Activated T-cell treated with anti-CD3 and anti-CD28 coated beads, Interleukin-2, amount 50 U/mL, for 1 hour (primary cell): ENCODE results near the gene LRCH1.
A peak's percentile ranks its signal among the peaks of the same experiment; 100 is the strongest.

Source experiments
- DNase-seq: peaks from one replicate; pipeline ENCODE4 v3.0.0-alpha.2; 2020

The LRCH1 gene

DNA sequence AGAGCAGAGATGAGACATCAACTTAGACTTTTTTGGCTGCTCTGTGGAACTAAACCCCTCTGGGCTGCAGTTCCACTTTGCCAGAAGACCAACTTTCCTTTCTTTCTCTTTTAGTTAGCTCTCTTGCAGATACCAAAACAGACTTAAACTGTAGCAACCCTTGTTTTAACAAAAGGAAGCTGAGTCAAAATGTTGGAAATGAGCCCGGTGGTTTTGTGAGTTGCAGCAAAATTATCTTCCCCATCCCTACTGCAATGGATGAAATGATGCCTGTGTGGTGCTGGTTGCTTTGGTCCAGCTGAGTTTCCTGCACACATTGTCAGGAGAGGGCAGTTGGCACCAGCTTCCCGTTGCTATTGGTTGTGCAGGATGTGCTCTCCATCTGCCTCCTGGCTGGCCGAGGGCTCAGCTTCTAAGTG, 115.3 kb downstream of the LRCH1 start:
- no peak for DNase-seq

DNA sequence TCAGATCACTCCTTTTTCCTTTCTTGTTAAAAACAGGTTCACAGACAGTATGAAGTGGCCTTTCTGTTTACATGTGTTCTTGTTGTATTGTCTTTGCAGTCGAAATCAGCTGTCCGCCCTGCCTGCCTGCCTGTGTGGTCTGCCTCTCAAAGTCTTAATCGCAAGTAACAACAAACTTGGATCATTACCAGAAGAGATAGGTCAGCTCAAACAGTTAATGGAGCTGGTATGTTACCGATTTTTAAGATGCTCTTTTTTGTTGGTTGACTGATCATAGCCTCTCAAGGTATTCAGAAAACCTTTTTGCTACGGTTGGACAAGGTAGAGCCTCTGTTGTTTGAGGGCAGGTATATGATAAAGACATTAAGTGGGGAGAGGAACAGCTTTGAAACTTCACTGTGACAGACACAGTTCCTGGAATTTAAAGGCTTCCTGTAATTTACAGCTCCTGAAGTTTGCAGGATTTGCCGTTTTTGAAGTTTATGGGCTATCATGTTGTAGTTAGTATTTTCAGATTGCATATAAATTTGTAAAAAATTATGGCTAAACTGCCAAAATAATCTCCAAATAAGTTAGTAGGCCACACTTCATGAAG, 116.1 kb downstream of the LRCH1 start:
- no peak for DNase-seq

DNA sequence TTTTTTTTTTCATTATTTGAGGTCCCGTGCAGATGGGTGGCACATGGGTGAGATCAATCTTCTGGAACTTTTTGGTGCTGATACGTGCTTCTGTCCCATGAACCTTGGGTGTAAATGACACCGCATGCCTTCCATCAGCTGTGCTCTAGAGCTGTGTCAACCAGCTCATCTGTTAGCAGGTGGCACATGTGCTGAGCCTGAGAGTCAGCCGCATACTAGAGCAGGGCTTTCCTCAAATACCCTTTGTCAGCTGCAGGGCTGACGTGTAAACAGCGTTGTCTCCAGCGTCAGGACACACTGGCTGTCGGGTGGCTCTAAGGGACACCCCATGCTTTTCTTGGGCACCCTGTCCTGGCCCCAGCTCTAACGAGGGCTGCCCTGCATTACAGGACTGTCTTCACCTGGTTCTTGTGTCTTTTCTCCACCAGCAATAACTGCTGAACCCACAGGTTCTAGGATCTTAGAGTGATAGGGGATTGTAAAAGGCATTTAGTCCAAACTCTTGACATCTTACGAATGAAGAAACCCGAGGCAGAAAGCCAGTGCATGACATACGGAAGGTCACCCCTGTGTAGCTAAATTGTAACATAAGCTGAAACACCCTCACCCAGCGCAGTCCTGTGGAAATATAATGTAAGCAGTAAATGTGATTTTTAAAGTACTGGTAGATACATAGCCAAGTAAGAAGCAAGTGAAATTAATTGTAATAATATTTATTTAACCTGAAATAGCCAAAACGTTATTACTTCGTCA, 119.5 kb downstream of the LRCH1 start:
- DNase-seq = no peak

- no peak for DNase-seq
Measured at GRCh38 chr13:46675016-46675415, 122.0 kb downstream of the LRCH1 start.

GRCh38 chr13:46676378-46676725, 123.4 kb downstream of the LRCH1 start:
- no peak for DNase-seq

DNA sequence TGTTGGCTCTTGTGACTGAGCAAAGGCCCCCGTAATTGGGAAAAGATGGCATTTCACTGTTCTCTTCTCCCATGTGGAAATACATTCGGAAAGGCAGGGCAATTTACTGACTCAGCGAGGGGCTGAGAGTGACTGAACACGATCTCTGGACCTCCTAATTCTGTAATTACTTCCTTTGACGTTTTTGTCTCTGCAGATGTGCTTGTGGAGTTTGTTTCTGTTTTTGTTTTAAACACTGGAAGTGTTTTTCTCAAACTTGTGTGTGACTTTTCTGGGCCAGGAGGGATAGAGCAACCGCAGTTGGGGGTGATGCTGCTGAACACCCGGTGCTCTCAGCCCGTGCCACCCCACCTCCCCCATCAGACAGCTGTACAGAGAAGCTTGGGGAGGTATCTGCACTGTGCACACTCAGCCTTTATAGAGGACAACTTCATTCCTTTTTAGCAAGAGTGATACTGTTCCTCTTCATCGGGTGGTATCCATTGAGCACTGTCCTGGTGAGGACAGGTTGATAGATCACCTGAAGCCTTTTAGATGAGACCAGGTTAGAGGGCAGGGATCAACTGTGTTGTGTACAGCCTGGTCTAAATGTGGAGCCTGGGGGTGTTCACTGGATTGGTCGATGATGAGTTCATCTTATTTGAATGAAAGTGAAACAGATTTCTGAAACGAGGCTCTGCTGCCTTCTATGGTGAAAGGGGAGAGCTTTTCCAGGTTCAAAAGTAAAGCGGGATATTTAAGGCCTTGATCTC, 126.6 kb downstream of the LRCH1 start:
- DNase-seq = peak; percentile 25

- no peak for DNase-seq
Measured at GRCh38 chr13:46682015-46682414, 129.0 kb downstream of the LRCH1 start.

DNA sequence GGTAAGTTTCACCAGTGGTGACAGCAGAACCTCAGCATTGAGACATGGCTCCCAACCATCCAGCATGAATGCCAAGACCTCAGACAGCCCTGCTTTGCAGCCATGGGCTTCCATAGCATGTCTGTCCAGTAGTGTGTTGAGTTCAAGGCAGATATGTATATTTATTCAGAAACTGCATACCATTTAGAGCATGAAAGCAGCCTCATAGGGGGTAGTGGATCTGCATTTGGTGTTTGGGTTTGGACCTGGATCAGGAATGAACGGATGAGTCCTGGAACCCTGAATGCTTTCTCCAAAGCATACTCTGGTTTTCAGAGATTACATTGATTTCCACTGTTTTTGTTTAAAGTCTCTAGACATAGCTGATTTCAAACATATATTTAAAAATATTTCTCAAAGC, 129.7 kb downstream of the LRCH1 start:
- no peak for DNase-seq

DNA sequence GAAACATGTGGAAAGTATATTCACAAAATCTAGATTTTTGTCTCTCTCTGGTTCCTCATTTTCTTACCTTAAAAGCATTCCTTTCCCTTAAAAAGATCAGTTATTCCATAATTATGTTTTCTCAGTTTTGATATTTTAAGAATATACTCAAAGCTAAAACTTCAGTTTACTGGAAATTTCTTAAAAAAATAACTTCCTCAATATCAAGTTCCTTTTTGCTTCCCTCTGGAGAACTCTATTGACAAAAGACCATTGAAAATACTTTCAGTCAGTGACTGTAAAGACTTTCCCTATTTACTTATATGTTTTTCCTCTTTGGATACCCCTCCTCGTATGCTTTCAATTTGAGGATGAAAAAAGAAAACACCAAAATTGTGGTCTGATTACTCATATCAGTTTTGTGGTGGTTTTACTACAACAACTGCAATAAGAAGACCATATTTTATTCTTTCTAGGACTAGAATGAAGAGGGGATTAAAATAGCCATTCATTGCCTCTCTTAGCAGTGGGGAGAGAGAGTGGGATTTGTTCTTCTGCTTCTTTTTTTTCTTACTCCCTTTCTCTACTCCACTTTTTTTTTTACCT, 130.8 kb downstream of the LRCH1 start:
- DNase-seq = no peak

- DNase-seq = no peak
Measured at GRCh38 chr13:46684287-46685001, 131.5 kb downstream of the LRCH1 start.

DNA sequence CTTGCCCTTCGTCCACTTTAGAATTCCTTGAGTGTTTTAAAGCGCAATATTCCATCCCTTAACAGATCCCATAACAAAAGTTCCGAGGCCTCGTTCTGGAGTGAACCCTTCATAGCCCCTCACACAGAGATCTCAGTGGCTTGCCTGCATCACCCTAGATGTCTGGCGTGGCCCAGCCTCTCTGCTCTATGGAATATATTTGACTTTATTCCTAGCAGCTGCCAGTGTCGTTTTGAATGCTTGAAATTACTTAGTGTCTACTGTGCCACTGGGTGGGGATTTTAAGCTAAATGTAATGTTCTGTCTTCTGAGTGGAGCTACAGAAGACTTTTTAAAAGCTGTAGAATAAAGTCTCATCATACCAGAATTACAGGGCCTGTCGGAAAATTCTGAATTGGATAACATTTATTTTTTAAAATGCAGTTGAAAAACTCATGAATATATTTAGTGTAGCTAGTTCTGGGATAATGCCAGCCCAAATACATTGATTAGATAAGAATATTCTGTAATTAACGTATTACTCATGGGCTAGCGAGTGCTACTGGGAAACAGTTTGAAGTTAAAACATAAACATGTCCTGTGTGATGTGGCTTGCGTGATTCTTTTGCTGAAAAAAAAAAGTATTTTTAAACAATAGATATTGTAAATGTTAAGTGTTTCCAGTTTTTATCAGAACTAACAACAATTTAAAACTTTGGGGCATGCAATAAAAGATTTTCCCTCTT, 132.2 kb downstream of the LRCH1 start:
- no peak for DNase-seq

DNA sequence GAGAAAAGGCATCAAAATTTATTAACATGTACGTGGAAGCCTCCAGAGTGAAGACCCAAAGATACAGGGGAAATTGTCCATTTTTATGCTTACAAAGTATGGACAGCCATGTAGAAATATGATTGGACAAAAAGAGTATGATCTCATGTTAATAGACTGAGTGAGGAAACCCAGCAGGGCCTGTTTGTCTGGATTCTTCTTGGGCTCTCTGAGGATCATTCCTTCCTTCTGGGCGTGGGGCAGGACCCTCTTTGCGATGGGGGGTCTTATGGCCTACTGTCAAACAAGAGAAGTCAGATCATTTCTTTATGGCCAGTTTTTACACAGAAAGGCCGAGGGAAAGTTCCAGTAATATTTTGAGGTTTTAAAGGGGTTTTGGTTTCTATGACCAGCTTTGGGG, 133.2 kb downstream of the LRCH1 start:
- no peak for DNase-seq

DNA sequence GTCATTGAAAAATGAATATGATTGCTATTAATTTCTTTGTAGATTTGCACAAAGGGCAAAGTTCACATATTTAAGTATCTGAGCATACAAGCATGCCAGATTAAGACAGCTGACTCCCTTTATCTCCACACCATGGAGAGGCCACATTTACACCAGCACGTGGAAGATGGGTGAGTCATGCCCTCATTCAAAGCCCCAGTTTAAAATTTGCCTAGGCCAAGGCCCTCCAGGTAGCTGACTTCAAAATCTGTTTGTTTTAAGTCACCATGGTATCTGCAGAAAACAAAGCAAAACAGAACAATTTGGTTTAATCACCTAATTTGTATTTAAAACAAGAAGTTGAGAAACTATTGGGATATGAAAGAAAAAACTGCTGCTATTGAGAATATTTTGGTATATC, 134.8 kb downstream of the LRCH1 start:
- DNase-seq = no peak

GRCh38 chr13:46688306-46688705, 135.3 kb downstream of the LRCH1 start:
- DNase-seq = no peak

DNA sequence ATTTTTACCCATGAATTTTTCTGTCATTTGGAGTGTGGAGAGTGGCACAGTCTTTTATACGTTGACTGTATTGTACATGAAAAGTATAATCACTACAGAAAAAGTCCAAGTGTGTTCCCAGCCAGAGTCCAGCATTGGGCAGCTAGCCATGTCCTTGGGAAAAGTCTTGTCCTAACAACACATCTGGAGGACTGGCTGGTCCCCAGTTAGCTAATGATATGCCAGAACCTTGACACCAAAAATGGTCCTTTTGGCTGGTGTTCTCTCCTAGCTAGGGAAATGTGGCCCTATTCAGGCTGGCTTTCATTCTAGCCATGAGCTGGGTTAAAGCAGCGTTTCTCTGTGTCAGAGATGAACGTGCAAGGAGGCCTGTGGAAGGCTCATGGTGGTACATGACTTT, 145.0 kb downstream of the LRCH1 start:
- DNase-seq = no peak

DNA sequence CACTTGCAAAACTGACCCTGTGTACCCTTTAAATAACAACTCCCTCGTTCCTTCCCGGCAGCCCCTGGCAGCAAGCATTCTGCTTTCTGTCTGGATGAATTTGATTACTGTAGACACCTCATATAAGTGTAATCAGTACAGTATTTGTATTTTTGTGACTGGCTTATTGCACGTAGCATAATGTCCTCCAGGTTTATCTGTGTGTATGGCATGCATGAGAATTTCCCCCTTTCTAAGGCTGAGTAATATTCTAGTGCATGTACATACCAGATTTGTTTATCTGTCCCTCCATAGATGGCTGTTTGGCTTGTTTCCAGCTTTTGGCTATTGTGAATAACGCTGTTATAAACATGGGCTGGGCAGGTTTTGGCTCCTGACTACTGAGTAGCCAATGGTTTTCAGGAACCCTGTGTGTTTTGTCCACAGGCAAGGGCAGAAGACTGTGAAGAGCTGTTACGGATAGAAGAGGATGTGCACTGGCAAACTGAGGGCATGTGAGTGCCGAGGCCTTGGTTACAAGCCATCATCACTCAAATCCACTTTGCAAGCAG, 146.0 kb downstream of the LRCH1 start:
- DNase-seq = no peak

- no peak for DNase-seq
Measured at GRCh38 chr13:46712524-46712923, 159.6 kb downstream of the LRCH1 start.

DNA sequence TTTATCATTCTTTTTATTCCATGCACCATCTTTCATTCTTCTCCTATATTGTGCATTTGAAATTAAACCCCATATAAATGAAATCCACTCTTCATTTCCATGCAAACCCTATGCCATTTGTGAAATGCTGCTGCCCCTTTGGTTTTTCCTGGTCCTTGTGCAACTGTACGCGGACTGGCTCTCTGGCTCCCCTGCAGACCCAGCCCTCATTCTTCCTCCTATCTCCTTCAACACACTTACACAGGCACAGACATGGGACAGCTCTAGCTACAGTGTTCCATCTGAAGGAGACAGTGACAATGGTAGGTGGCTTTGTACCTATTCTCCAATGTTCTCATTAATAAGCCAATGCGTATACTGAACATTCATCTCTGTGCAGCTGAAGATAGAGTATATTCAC, 162.4 kb downstream of the LRCH1 start:
- DNase-seq = no peak

DNA sequence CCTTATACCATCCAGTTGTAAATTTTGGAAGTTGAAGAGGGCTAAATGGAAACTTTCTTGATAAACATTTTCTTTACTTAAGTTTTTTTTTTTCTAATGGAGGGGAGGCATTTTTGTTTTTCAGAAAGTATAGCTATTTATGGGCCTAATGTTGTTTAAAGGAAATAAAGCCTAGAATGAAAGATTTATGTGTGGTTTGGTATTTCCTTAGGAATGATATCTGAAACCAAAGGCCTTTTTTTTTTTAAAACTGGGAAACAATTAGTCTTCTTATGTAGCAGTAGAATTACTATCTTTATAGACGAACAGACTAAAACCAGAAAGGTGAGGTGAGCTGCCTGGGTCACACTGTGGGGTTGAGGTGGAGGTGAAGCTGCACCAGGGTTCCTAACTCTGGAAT, 163.9 kb downstream of the LRCH1 start:
- no peak for DNase-seq

DNA sequence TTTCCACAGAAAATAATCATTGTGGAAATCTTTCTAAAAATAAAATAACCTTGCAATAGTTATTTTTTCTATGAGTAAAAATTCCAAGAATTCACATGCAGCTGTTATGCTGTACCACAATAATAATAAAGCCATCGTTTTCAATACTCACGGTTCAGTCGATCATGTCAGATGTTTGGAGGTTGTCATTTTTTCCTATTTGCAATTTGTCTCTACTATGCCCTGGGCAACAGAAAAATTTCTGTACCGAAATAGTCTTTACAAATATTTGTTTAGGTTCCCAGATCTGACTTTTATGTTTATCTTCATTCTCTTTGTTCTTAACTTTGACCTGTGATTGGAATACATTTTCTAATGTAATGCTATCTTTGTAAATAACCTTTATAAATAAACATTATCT, 164.3 kb downstream of the LRCH1 start:
- DNase-seq = no peak

GRCh38 chr13:46717856-46718255, 164.9 kb downstream of the LRCH1 start:
- DNase-seq = no peak

- no peak for DNase-seq
Measured at GRCh38 chr13:46720189-46720588, 167.2 kb downstream of the LRCH1 start.
